ENCODE results near the gene KISS1R.

The KISS1R gene

DNA sequence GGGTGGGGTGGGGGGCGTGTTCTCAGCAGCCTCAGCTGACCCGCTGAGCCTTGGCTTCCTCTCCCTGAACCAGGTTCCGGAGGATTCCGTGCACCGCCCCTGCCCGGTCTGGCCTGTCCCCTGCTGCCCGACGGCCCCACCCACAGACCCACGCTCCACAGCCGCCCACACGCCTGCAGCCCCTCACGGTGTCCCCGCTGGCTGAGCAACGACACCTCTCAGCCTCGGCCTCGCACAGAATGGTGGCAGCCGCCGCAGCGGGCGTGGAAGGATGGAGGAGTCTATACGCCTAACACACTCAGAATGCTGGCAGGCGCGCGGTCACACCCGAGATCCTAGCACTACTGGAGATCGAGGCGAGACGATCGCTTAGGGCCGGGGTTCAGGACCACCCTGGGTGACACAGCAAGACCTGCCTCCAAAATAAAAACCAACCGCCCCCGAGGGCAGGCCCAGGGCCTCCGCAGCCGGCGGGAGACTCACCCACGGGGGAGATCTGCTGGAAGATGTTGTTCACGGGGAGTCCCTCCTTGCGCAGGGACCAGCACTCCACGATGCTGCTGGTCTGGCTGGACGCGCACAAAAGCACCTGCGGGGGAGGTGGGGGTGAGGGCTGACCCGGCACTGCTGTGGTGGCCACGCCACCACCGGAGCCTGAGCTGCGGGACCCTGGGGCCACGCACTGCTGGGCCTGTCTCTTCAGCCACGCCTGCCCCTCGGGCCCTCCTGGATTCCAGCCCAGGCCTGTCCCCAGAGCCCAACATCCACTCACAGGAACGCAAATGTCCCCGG, 32.5 kb upstream of the KISS1R start:
- TF ChIP-seq, protein P1, sequence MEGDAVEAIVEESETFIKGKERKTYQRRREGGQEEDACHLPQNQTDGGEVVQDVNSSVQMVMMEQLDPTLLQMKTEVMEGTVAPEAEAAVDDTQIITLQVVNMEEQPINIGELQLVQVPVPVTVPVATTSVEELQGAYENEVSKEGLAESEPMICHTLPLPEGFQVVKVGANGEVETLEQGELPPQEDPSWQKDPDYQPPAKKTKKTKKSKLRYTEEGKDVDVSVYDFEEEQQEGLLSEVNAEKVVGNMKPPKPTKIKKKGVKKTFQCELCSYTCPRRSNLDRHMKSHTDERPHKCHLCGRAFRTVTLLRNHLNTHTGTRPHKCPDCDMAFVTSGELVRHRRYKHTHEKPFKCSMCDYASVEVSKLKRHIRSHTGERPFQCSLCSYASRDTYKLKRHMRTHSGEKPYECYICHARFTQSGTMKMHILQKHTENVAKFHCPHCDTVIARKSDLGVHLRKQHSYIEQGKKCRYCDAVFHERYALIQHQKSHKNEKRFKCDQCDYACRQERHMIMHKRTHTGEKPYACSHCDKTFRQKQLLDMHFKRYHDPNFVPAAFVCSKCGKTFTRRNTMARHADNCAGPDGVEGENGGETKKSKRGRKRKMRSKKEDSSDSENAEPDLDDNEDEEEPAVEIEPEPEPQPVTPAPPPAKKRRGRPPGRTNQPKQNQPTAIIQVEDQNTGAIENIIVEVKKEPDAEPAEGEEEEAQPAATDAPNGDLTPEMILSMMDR (IDR thresholded peaks at IDR 0.05; ENCODE audit: low read depth, low read length) = no peak
- no peak for DNase-seq (ENCODE audit: extremely low read depth, low read depth)

DNA sequence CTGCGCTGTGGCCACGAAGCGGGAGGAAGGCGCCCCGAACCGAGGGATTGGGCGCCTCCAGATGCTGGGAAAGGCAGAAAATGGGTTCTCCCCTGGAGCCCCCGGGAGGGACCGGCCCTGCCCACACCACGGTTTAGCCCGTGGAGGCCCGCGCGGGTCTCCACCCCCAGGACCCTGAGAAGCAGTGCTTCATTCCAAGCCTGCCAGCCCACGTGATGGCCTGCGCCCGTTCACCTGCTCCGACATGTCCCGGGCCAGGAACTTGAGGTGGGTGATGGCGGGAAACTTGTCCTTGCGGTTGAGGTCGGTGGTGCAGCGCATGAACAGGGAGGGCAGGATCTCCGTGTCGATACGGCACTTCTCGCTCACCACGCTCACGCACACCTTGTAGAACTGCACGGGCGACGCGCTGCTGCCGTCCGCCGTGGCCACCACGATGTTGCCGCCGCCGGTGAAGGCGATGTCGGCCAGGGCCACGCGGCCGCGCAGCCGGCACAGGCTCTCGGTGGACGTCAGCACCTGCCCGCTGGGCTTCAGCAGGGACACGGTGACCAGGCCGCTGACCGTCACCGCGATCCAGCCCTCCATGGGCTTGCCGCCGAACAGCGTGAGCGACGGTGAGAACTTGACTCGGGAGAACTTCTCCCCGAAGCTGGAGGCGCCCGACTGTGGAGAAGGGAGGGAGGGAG, 31.5 kb upstream of the KISS1R start:
- no peak for DNase-seq (ENCODE audit: extremely low read depth, low read depth)
- TF ChIP-seq, protein P1 (IDR thresholded peaks at IDR 0.05; ENCODE audit: low read depth, low read length) = no peak

DNA sequence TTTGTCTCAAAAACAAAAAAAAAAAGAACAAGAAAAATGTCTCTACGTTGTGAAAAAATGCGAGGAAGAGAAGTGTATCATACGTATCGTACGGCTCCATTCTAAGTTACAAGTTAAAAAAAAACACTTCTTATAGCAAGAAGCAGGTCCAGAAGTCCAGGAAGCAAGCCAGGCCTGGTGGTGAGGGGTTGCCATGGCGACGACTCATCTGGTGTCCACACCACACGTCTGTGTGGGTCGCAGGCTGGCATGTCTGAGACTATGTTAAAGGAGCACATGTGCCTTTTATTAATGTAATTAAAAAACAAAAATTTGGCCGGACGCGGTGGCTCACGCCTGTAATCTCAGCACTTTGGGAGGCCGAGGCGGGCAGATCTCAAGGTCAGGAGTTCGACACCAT, 30.1 kb upstream of the KISS1R start:
- TF ChIP-seq, protein P1 (IDR thresholded peaks at IDR 0.05; ENCODE audit: low read depth, low read length) = no peak
- DNase-seq (ENCODE audit: extremely low read depth, low read depth) = peak; percentile 44

DNA sequence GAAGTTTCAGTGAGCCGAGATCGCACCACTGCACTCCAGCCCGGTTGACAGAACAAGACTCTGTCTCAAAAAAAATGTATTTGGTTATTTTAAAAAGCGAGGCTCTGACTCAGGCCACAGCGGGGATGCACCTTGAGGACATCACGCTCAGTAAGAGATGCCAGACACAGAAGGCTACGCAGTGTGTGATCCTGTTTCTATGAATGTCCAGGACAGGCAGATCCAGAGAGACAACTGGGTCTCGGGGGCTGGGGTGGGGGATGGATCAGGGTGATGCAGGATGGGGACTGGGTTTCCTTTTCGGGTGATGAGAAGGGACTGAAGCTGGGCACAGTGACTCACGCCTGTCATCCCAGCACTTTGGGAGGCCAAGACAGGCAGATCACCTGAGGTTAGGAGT, 29.5 kb upstream of the KISS1R start:
- no peak for DNase-seq (ENCODE audit: extremely low read depth, low read depth)
- TF ChIP-seq, protein P1 (IDR thresholded peaks at IDR 0.05; ENCODE audit: low read depth, low read length) = no peak

DNA sequence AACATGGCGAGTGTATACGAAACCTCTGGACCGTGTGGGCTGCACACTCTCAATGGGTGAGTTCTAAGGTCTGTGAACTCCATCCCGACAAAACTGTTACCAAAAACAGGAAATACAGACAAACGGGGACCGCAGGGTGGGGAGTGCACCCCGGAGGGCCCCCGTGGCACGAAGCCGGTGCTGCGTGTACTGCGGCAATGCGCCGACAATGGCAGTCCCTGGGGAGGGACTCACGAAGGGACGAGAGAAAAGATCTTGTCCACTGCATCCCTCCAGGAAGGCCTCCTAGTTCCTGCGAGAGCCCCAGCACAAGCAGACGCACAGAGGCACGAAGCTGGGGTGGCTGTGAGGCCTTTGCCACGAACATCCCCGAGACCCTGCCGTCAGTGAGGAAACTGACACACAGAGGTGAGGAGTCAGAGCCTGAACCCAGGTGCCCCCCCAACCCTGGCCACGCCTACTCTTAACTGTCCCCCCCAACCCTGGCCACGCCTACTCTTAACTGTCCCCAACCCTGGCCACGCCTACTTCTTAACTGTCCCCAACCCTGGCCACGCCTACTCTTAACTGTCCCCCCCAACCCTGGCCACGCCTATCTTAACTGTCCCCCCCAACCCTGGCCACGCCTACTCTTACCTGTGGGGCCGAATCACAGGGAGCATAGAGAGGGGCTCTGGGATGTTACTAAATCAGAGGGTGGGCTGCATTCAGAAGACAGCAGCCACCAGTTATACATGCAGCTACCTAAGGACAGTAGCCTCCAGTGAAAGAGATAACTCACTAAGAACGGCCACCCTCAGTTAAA, 28.4 kb upstream of the KISS1R start:
- no peak for DNase-seq (ENCODE audit: extremely low read depth, low read depth)

DNA sequence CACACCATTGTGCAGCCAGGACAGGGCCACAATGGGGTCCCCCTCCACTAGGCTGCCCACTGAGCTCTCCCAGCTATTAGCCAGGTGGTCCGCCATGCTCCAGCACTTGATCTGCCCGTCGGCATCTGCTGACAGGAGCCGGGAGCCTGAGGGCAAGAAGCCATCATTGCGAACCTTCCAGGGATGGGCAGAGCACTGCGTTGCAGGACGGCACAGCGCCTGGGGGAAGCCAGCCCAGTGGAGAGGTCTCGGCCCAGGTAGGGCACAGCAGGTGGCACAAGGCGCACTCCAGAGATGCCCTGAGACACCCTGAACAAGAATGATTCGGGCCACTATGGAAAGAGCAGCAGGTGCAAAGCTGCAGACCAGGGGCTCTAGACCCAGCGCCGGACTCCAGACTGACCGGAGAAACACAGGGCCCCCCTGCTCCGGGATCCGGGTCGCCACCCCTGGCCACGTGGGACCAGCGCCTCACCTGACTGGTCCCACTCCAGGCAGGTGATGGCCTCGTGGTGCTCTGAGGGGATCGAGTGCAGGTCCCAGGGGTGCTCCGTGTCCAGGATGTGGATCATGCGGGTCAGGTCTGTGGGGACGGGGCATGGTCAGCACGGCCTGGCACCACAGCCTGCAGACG, 27.4 kb upstream of the KISS1R start:
- TF ChIP-seq, protein P1 (IDR thresholded peaks at IDR 0.05; ENCODE audit: low read depth, low read length) = no peak
- DNase-seq (ENCODE audit: extremely low read depth, low read depth) = no peak

More for the DNA sequence above, 28.4 kb upstream of the KISS1R start:
- TF ChIP-seq, protein P1 (IDR thresholded peaks at IDR 0.05; ENCODE audit: low read depth, low read length) = no peak
